WERI-Rb-1 (cell line): ENCODE results near the gene PLEKHD1.

Experiments used
- DNase-seq: peaks from one replicate; pipeline ENCODE4 v3.0.0-alpha.2; 2020
- H3K27ac ChIP-seq: fragments of 250-450 bp; sonication (Bioruptor Pico); 2 replicates; pipeline ENCODE4 v1.5.1; 2020; ENCODE audit warnings: mild to moderate bottlenecking, moderate library complexity
- H3K27me3 ChIP-seq: fragments of 250-450 bp; sonication (Bioruptor Pico); 2 replicates; pipeline ENCODE4 v1.5.1; 2021; ENCODE audit warnings: mild to moderate bottlenecking, low read depth, moderate library complexity; ENCODE audit not compliant: insufficient read depth, severe bottlenecking
- H3K36me3 ChIP-seq: fragments of 250-450 bp; sonication (Bioruptor Pico); 2 replicates; pipeline ENCODE4 v1.5.1; 2020; ENCODE audit warnings: mild to moderate bottlenecking, moderate library complexity
- H3K4me3 ChIP-seq: 2 replicates; pipeline ENCODE4 v1.5.1; 2011; ENCODE audit warnings: low read depth, mild to moderate bottlenecking, control low read depth, low read length
- H3K9me3 ChIP-seq: fragments of 250-450 bp; sonication (Bioruptor Pico); 2 replicates; pipeline ENCODE4 v1.5.1; 2021; ENCODE audit warnings: mild to moderate bottlenecking, moderate library complexity; ENCODE audit not compliant: severe bottlenecking
- TF ChIP-seq, protein P1 (sequence below): IDR thresholded peaks from 2 replicates; pipeline ENCODE4 v1.5.1; 2011; ENCODE audit warnings: low read depth, mild to moderate bottlenecking, control low read depth, inconsistent platforms, low read length

The PLEKHD1 gene

DNA sequence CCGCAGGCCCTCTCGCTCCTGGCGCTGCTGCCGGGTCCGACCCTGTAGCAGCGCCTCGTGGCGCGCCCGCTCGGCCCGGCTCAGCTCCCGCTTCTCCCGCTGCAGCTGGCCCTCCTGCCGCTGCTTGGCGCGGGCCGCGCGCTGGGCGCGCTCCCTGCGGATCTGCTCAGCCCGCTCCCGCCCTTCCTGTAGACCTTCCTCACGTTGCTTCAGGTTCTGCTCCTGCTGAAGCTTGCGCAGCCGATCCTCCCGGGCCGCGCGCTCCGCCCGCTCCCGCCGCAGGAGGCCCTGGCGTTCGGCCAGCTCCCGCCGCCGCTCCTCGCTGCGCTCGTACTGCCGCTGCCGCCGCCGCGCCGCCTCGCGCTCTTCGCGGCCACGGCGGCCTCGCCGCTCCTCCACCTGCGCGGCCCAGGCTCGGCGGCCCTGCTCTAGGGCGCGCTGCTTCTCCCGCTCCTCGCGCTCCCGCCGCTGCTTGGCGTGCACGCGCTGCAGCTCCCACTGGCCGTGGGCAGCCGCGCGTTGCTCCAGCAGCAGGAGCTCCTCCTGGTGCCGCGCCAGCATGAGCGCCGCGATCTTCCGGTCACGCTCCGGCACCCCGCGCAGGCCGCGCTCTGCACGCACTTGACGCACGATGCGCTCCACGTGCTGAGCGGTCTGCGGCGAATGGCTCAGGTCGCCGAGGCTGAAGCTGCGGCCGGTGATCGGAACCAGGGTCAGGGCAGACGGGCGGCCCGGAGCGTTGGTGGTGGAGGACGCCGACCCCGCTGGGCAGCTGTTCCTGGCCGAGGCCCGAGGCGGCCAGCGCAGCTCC, 87.7 kb downstream of the PLEKHD1 start:
- H3K4me3 ChIP-seq = no peak overlapping the region
- DNase-seq = no peak

GRCh38 chr14:69572841-69573135, 88.3 kb downstream of the PLEKHD1 start:
- H3K4me3 ChIP-seq = no peak overlapping the region
- no peak for DNase-seq
- TF ChIP-seq, protein P1, sequence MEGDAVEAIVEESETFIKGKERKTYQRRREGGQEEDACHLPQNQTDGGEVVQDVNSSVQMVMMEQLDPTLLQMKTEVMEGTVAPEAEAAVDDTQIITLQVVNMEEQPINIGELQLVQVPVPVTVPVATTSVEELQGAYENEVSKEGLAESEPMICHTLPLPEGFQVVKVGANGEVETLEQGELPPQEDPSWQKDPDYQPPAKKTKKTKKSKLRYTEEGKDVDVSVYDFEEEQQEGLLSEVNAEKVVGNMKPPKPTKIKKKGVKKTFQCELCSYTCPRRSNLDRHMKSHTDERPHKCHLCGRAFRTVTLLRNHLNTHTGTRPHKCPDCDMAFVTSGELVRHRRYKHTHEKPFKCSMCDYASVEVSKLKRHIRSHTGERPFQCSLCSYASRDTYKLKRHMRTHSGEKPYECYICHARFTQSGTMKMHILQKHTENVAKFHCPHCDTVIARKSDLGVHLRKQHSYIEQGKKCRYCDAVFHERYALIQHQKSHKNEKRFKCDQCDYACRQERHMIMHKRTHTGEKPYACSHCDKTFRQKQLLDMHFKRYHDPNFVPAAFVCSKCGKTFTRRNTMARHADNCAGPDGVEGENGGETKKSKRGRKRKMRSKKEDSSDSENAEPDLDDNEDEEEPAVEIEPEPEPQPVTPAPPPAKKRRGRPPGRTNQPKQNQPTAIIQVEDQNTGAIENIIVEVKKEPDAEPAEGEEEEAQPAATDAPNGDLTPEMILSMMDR = no peak
- H3K36me3 ChIP-seq = peaks cover 3% of the 10 kb centered on the region; the same call in 1 of the 2 replicates
- H3K27me3 ChIP-seq = no peaks in the 10 kb centered on the region
- no peak overlapping the region for H3K27ac ChIP-seq
- H3K9me3 ChIP-seq = peaks cover 2% of the 10 kb centered on the region

More for the DNA sequence above, 87.7 kb downstream of the PLEKHD1 start:
- no peaks in the 10 kb centered on the region for H3K27me3 ChIP-seq
- peaks cover 3% of the 10 kb centered on the region; the same call in 1 of the 2 replicates for H3K36me3 ChIP-seq
- peaks cover 2% of the 10 kb centered on the region for H3K9me3 ChIP-seq
- TF ChIP-seq, protein P1 = no peak
- no peak overlapping the region for H3K27ac ChIP-seq

GRCh38 chr14:69573205-69573830, 88.8 kb downstream of the PLEKHD1 start:
- H3K27me3 ChIP-seq = no peaks in the 10 kb centered on the region
- peaks cover 3% of the 10 kb centered on the region; the same call in 1 of the 2 replicates for H3K36me3 ChIP-seq
- TF ChIP-seq, protein P1 = no peak
- peak overlapping the region; percentile 72 for H3K27ac ChIP-seq
- peak overlapping the region; percentile 59 for H3K4me3 ChIP-seq
- DNase-seq = no peak
- peaks cover 2% of the 10 kb centered on the region for H3K9me3 ChIP-seq

GRCh38 chr14:69573831-69574262, 89.3 kb downstream of the PLEKHD1 start:
- H3K36me3 ChIP-seq = peaks cover 3% of the 10 kb centered on the region; the same call in 1 of the 2 replicates
- peak overlapping the region; percentile 59 for H3K4me3 ChIP-seq
- H3K27ac ChIP-seq = peak overlapping the region; percentile 72
- H3K9me3 ChIP-seq = peaks cover 2% of the 10 kb centered on the region
- DNase-seq = peak; percentile 86
- TF ChIP-seq, protein P1 = no peak
- H3K27me3 ChIP-seq = no peaks in the 10 kb centered on the region

GRCh38 chr14:69574263-69574953, 89.9 kb downstream of the PLEKHD1 start, which contains the start of gene CCDC177:
Gene CCDC177, minus strand, starts transcription at chr14:69574871. Its CDS starts 1,249 bp downstream, at chr14:69573622.
- TF ChIP-seq, protein P1 = peak; percentile 77
- peak within 1 kb of the TSS; percentile 72 for H3K27ac ChIP-seq
- peak; percentile 74 for DNase-seq
- no peaks in the 10 kb centered on the region for H3K27me3 ChIP-seq
- peaks cover 2% of the 10 kb centered on the region for H3K9me3 ChIP-seq
- peak within 1 kb of the TSS; percentile 59 for H3K4me3 ChIP-seq
- H3K36me3 ChIP-seq = peaks cover 3% of the 10 kb centered on the region; the same call in 1 of the 2 replicates
